ENCODE measurements around the gene RNU6-1.

The RNU6-1 gene

DNA sequence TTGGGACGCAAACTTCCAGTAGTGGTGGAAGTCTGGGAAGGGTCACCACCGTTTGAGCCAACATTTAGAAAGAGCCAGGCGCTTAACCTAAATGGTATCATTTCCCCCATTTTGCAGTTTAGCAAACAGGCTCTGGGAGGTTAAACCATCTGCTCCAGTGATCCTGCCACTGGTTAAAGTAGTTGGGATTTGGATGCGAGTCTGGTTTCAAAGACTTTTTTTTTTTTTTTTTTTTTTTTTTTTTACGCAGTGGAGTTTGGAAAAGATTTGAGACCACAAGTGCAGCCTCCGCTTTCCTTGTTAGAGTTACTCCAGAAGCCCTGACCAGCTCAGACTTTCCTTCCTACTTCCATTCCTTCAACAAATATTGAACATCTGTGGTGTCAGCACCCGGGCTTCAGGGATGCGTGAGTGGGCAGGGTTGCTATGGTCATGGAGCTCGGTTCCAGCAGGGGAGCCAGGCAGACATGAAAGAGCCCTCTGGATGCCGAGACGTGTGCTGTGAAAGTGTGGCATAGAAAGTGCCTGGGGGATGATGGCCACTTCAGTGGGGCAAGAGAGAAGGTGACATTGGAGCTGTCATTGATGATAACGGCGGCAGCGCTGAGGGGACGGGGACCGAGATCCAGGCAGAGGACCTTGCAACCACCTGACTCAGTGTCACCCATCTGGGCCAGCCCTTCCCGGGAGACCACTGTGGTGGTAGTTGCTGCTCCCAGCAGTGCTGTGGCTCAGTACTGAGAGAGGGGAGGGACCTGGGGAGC, 1.1 kb upstream of the RNU6-1 start:
- peak; percentile 52 for DNase-seq (ENCODE audit: low read depth)
- TF ChIP-seq, protein P1, sequence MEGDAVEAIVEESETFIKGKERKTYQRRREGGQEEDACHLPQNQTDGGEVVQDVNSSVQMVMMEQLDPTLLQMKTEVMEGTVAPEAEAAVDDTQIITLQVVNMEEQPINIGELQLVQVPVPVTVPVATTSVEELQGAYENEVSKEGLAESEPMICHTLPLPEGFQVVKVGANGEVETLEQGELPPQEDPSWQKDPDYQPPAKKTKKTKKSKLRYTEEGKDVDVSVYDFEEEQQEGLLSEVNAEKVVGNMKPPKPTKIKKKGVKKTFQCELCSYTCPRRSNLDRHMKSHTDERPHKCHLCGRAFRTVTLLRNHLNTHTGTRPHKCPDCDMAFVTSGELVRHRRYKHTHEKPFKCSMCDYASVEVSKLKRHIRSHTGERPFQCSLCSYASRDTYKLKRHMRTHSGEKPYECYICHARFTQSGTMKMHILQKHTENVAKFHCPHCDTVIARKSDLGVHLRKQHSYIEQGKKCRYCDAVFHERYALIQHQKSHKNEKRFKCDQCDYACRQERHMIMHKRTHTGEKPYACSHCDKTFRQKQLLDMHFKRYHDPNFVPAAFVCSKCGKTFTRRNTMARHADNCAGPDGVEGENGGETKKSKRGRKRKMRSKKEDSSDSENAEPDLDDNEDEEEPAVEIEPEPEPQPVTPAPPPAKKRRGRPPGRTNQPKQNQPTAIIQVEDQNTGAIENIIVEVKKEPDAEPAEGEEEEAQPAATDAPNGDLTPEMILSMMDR (IDR thresholded peaks at IDR 0.05; ENCODE audit: low read length, missing control alignments) = peak; percentile 5

DNA sequence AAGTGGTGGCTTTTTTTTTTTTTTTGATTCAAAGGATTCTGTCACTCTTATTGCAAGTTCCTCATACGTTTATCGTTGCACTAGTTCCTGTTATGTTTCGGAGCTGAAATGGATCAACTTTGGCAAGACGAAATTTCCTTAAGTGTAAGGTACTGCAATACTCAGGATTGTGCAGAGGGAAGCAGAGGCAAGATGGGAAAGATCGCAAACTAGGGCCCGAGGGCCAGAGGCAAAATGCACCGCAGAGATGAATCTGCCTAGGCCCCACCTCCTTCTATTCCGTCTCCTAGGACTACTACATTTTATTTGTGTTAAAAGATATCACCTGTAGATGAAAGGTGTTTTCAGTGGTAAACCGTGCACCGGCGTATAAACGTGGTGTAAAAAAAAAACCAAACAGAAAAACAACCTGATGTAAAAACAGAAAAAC, 331 bp downstream of the RNU6-1 start:
- H3K4me3 ChIP-seq (replicated peaks; ENCODE audit: low read depth, low read length) = peak overlapping the region; percentile 89
- TF ChIP-seq, protein P1 (IDR thresholded peaks at IDR 0.05; ENCODE audit: low read length, missing control alignments) = no peak
- peak; percentile 47 for DNase-seq (ENCODE audit: low read depth)

More for the DNA sequence above, 1.1 kb upstream of the RNU6-1 start:
- peak overlapping the region; percentile 89 for H3K4me3 ChIP-seq (replicated peaks; ENCODE audit: low read depth, low read length)

DNA sequence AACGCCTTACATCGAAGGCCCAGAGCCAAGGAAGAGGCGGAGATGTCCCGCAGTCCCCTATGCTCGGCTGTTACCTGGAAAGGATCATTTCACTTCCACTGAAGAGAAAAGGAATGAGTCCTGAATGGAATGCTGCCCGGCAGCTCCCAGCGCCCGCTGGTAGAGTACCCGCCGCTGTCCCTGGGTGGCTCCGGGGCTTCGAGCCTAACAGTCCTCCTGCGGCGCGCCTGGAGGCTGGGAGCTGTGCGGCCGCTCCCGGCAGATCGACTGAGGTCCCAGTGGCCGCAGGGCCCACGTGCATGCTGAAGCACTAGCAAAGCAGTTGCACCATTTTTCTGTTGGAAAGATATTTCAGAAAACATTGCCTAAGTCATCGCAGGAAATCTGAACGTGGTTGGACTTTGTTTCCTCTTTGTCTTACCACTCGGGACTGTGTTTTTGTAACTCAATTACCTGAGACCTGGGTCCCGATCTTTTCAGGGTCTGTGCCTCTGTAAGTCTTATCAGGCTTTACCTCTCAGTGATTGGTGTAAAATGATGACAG, 984 bp downstream of the RNU6-1 start:
- peak; percentile 53 for DNase-seq (ENCODE audit: low read depth)
- H3K4me3 ChIP-seq (replicated peaks; ENCODE audit: low read depth, low read length) = peak overlapping the region; percentile 8
- TF ChIP-seq, protein P1 (IDR thresholded peaks at IDR 0.05; ENCODE audit: low read length, missing control alignments) = no peak

DNA sequence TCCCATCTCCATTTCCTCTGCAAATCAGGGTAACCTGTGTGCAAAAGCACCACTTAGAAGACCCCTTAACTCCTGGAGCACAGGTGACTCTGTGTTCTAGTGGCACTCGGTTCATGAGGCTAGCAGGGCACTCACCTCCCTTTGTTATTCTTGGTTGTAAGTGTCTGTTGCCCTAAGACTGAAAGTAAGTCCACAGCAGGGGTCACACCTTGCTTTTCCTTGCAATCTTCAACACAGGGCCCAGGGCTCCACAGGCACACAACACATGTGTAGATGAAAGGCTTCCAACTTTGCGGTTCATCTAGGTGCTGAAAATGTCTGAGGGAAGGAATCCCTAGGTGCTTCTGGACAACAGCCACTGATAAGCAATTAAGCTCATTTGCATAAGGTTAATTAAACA, 2.9 kb downstream of the RNU6-1 start:
- DNase-seq (ENCODE audit: low read depth) = no peak
- TF ChIP-seq, protein P1 (IDR thresholded peaks at IDR 0.05; ENCODE audit: low read length, missing control alignments) = no peak
- H3K4me3 ChIP-seq (replicated peaks; ENCODE audit: low read depth, low read length) = no peak overlapping the region

DNA sequence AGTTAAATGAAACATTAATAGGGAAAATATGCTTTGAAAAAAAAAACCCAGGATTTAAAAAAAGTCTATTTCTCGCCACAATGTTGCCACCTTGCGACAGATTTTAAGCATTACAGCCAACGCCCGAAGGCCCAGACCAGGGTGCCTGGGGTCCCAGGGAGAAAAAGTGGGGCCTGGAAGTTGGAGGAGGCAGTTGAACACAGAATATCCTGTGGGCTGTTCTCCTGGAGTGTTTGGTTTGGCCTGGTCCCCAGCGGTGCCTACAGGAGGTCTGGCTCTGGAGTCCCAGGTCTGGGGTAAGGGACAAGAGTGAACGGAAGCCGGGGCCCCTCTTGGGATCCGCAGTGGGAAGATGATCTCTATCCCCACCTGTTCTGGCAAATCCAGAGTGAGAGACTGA, 3.4 kb downstream of the RNU6-1 start:
- peak overlapping the region; percentile 43 for H3K4me3 ChIP-seq (replicated peaks; ENCODE audit: low read depth, low read length)
- DNase-seq (ENCODE audit: low read depth) = peak; percentile 61
- TF ChIP-seq, protein P1 (IDR thresholded peaks at IDR 0.05; ENCODE audit: low read length, missing control alignments) = peak; percentile 73

DNA sequence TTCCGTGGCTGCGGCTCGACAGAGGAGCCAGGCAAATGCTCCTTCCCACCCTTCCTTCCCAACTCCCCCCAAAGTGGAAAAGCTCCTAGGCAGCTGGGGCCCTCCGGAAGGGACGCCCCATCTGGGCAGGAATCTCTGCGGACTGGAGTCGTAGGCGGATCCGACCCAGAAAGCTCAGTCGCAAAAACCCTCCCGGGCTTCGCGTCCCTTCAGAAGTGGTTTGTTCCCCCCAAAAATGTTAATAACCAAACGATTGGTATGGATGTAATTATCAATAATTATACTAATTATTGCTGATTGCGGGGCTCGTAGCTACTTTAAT, 3.8 kb downstream of the RNU6-1 start:
- H3K4me3 ChIP-seq (replicated peaks; ENCODE audit: low read depth, low read length) = peak overlapping the region; percentile 43
- TF ChIP-seq, protein P1 (IDR thresholded peaks at IDR 0.05; ENCODE audit: low read length, missing control alignments) = no peak
- DNase-seq (ENCODE audit: low read depth) = no peak
